Neural progenitor cell (in vitro differentiated cells): ENCODE measurements around the gene ADCY1.

Experiments
- EZH2 ChIP-seq: fragments of 200-600 bp; sonication (generic); IDR thresholded peaks from 2 replicates; pipeline ENCODE4 v1.6.1; 2017; ENCODE audit warnings: antibody characterized with exemption, mild to moderate bottlenecking, moderate library complexity
- EZH2phosphoT487 ChIP-seq: fragments of 200-600 bp; sonication (generic); IDR thresholded peaks from 2 replicates; pipeline ENCODE4 v1.6.1; 2017; ENCODE audit warnings: antibody characterized with exemption
- TF ChIP-seq, protein P1 (sequence below): fragments of 200-600 bp; sonication (generic); IDR thresholded peaks from 2 replicates; pipeline ENCODE4 v1.5.1; 2017; ENCODE audit warnings: antibody characterized with exemption, mild to moderate bottlenecking

DNA sequence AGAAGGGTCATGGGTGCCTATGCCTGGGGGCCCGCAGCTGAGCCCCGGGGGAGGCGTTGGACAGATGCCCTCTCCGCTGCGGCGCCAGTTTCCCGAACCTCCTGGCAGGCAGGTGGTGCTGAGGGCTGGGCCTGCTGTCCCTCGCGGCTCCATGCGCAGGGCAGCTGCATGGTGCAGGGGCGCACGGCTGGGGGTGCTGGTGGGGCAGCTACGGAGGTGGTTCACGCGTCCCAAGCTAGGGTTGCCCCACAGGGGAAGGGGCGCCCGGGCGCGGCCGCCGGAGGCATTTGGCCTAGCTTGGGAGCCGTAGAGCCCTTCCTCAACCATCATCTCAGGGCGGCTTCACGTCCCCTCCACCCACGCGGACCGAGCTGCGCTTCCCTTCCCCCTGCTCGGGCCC, 152.7 kb downstream of the ADCY1 start:
- TF ChIP-seq, protein P1, sequence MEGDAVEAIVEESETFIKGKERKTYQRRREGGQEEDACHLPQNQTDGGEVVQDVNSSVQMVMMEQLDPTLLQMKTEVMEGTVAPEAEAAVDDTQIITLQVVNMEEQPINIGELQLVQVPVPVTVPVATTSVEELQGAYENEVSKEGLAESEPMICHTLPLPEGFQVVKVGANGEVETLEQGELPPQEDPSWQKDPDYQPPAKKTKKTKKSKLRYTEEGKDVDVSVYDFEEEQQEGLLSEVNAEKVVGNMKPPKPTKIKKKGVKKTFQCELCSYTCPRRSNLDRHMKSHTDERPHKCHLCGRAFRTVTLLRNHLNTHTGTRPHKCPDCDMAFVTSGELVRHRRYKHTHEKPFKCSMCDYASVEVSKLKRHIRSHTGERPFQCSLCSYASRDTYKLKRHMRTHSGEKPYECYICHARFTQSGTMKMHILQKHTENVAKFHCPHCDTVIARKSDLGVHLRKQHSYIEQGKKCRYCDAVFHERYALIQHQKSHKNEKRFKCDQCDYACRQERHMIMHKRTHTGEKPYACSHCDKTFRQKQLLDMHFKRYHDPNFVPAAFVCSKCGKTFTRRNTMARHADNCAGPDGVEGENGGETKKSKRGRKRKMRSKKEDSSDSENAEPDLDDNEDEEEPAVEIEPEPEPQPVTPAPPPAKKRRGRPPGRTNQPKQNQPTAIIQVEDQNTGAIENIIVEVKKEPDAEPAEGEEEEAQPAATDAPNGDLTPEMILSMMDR: no peak
- TF ChIP-seq EZH2 (no peak), EZH2phosphoT487 (no peak)
